Spleen (tissue), 7 donors: ENCODE measurements around the gene ADA.

Experiments
- CTCF ChIP-seq, 11 experiments: fragments of 200-600 bp in 7 of 11; fragments of 450-650 bp in 4 of 11; sonication (generic) in 4 of 11; IDR thresholded peaks in 8 of 11; conservative IDR thresholded peaks in 3 of 11; 1 replicate in 7 of 11; 2 replicates in 4 of 11; pipeline versions ENCODE4 v1.4.0 to v1.8.0; 2016 to 2021; ENCODE audit warnings: antibody characterized with exemption in 11 of 11, inconsistent platforms in 4 of 11, mild to moderate bottlenecking in 1 of 11
- POLR2A ChIP-seq, 3 donors: fragments of 450-650 bp; IDR thresholded peaks; one replicate each; pipeline ENCODE4 v1.5.1; 2017; ENCODE audit warnings: antibody characterized with exemption in 3 of 3, mild to moderate bottlenecking in 1 of 3
- POLR2AphosphoS5 ChIP-seq, 3 donors: sonication (generic); formaldehyde crosslinking; IDR thresholded peaks; one replicate each; pipeline ENCODE4 v1.5.1; 2017; ENCODE audit warnings: antibody characterized with exemption in 3 of 3
- donor health status: DM: no; HTN: no; CAD: no; lungs with moderate emphysema.
- donor health status: DM: no; HTN: no; CAD: no.
- donor health status: DM: no; HTN: no; CAD: no.

GRCh38 chr20:44656448-44656847, 4.9 kb upstream of the ADA start:
- TF ChIP-seq CTCF (IDR thresholded peaks at IDR 0.05 in 8 of 11, conservative IDR thresholded peaks at IDR 0.05 in 3 of 11) (no peak), POLR2A (IDR thresholded peaks at IDR 0.05) (no peak), POLR2AphosphoS5 (IDR thresholded peaks at IDR 0.05) (no peak)
